Measurements from ENCODE around the gene SLC39A5. TPM values are rescaled to one million over a fixed set of nuclear protein-coding genes. Genes with fewer than 3 reads are reported as not detected.

The SLC39A5 gene
- total RNA-seq, 1 experiment from 2014 or later: not detected

- Histone ChIP-seq H3K4me1 (replicated peaks) (peaks cover 20% of the 10 kb centered on the region), H3K9me3 (replicated peaks) (no peaks in the 10 kb centered on the region), H3K27ac (peak within 1 kb of the TSS; percentile 77), H3K36me3 (no peaks in the 10 kb centered on the region; the same call in none of the 2 replicates), H3K27me3 (replicated peaks) (no peaks in the 10 kb centered on the region), H3K4me3 (peak within 1 kb of the TSS; percentile 56)
- peak; percentile 96 for DNase-seq (ENCODE audit: low read depth in 1 of 2, low spot score in 2 of 2)
Observed at GRCh38 chr12:56221757-56222530, 7.9 kb upstream of the SLC39A5 start, which contains the start of gene RNF41. RNF41 (minus strand) TSS chr12:56221922; CDS start chr12:56214047, 7,875 bp downstream.

GRCh38 chr12:56222531-56222895, 7.3 kb upstream of the SLC39A5 start:
- no peak for DNase-seq (ENCODE audit: low read depth in 1 of 2, low spot score in 2 of 2)
- Histone ChIP-seq H3K9me3 (replicated peaks) (no peaks in the 10 kb centered on the region), H3K4me1 (replicated peaks) (peaks cover 20% of the 10 kb centered on the region), H3K36me3 (no peaks in the 10 kb centered on the region; the same call in none of the 2 replicates), H3K27ac (peak overlapping the region; percentile 77), H3K4me3 (peak overlapping the region; percentile 56), H3K27me3 (replicated peaks) (no peaks in the 10 kb centered on the region)

- Histone ChIP-seq H3K4me3 (peak overlapping the region; percentile 48), H3K36me3 (no peaks in the 10 kb centered on the region; the same call in none of the 2 replicates), H3K9me3 (replicated peaks) (no peaks in the 10 kb centered on the region), H3K27ac (peak overlapping the region; percentile 32), H3K27me3 (replicated peaks) (no peaks in the 10 kb centered on the region), H3K4me1 (replicated peaks) (peaks cover 20% of the 10 kb centered on the region)
- DNase-seq (ENCODE audit: low read depth in 1 of 2, low spot score in 2 of 2): no peak
Observed at GRCh38 chr12:56223571-56224101, 6.2 kb upstream of the SLC39A5 start.

GRCh38 chr12:56224102-56224701, 5.6 kb upstream of the SLC39A5 start, which contains the start of gene NABP2:
NABP2 (plus strand) TSS chr12:56224342; CDS start chr12:56224857, 515 bp downstream.
- peak within 1 kb of the TSS; percentile 32 for H3K27ac ChIP-seq
- H3K4me3 ChIP-seq: peak within 1 kb of the TSS; percentile 48
- no peaks in the 10 kb centered on the region for H3K27me3 ChIP-seq (replicated peaks)
- H3K4me1 ChIP-seq (replicated peaks): peaks cover 20% of the 10 kb centered on the region
- H3K36me3 ChIP-seq: no peaks in the 10 kb centered on the region; the same call in none of the 2 replicates
- DNase-seq (ENCODE audit: low read depth in 1 of 2, low spot score in 2 of 2): peak; percentile 97 to 98
- no peaks in the 10 kb centered on the region for H3K9me3 ChIP-seq (replicated peaks)

GRCh38 chr12:56224954-56225353, 4.9 kb upstream of the SLC39A5 start:
- Histone ChIP-seq H3K4me3 (peak overlapping the region; percentile 48), H3K36me3 (no peaks in the 10 kb centered on the region; the same call in none of the 2 replicates), H3K27me3 (replicated peaks) (no peaks in the 10 kb centered on the region), H3K4me1 (replicated peaks) (peaks cover 20% of the 10 kb centered on the region), H3K9me3 (replicated peaks) (no peaks in the 10 kb centered on the region), H3K27ac (no peak overlapping the region)
- DNase-seq (ENCODE audit: low read depth in 1 of 2, low spot score in 2 of 2): no peak

GRCh38 chr12:56229082-56229481, 769 bp upstream of the SLC39A5 start:
- no peaks in the 10 kb centered on the region for H3K9me3 ChIP-seq (replicated peaks)
- no peaks in the 10 kb centered on the region for H3K36me3 ChIP-seq
- no peaks in the 10 kb centered on the region for H3K27me3 ChIP-seq (replicated peaks)
- no peak overlapping the region for H3K27ac ChIP-seq
- H3K4me3 ChIP-seq: no peak overlapping the region
- DNase-seq (ENCODE audit: low read depth in 1 of 2, low spot score in 2 of 2): no peak
- H3K4me1 ChIP-seq (replicated peaks): no peaks in the 10 kb centered on the region; the same call in 1 of the 2 replicates

- Histone ChIP-seq H3K27me3 (replicated peaks) (no peaks in the 10 kb centered on the region), H3K36me3 (no peaks in the 10 kb centered on the region), H3K27ac (no peak overlapping the region), H3K4me3 (no peak overlapping the region), H3K4me1 (replicated peaks) (no peaks in the 10 kb centered on the region), H3K9me3 (replicated peaks) (no peaks in the 10 kb centered on the region)
- no peak for DNase-seq (ENCODE audit: low read depth in 1 of 2, low spot score in 2 of 2)
Observed at GRCh38 chr12:56230432-56231183, 757 bp downstream of the SLC39A5 start.

- DNase-seq (ENCODE audit: low read depth in 1 of 2, low spot score in 2 of 2): no peak
- Histone ChIP-seq H3K27ac (no peak overlapping the region), H3K9me3 (replicated peaks) (no peaks in the 10 kb centered on the region), H3K27me3 (replicated peaks) (no peaks in the 10 kb centered on the region), H3K4me1 (replicated peaks) (no peaks in the 10 kb centered on the region), H3K4me3 (no peak overlapping the region), H3K36me3 (peaks cover 3% of the 10 kb centered on the region)
Observed at GRCh38 chr12:56231184-56231582, 1.3 kb downstream of the SLC39A5 start.

- peaks cover 36% of the 10 kb centered on the region for H3K36me3 ChIP-seq
- DNase-seq (ENCODE audit: low read depth in 1 of 2, low spot score in 2 of 2): no peak
- no peak overlapping the region for H3K27ac ChIP-seq
Observed at GRCh38 chr12:56234746-56235436, 5.0 kb downstream of the SLC39A5 start.

GRCh38 chr12:56236091-56236490, 6.2 kb downstream of the SLC39A5 start:
- Histone ChIP-seq H3K4me1 (replicated peaks) (no peaks in the 10 kb centered on the region), H3K4me3 (no peak overlapping the region), H3K27me3 (replicated peaks) (no peaks in the 10 kb centered on the region), H3K9me3 (replicated peaks) (no peaks in the 10 kb centered on the region), H3K27ac (no peak overlapping the region), H3K36me3 (peaks cover 46% of the 10 kb centered on the region)
- DNase-seq (ENCODE audit: low read depth in 1 of 2, low spot score in 2 of 2): no peak

More at GRCh38 chr12:56234746-56235436, 5.0 kb downstream of the SLC39A5 start:
- H3K4me1 ChIP-seq (replicated peaks): no peaks in the 10 kb centered on the region
- no peaks in the 10 kb centered on the region for H3K9me3 ChIP-seq (replicated peaks)
- no peaks in the 10 kb centered on the region for H3K27me3 ChIP-seq (replicated peaks)
- no peak overlapping the region for H3K4me3 ChIP-seq

GRCh38 chr12:56236985-56237384, 7.1 kb downstream of the SLC39A5 start:
- no peak overlapping the region for H3K27ac ChIP-seq
- H3K4me1 ChIP-seq (replicated peaks): no peaks in the 10 kb centered on the region
- H3K4me3 ChIP-seq: no peak overlapping the region
- no peak for DNase-seq (ENCODE audit: low read depth in 1 of 2, low spot score in 2 of 2)
- no peaks in the 10 kb centered on the region for H3K9me3 ChIP-seq (replicated peaks)
- peaks cover 55% of the 10 kb centered on the region for H3K36me3 ChIP-seq
- H3K27me3 ChIP-seq (replicated peaks): no peaks in the 10 kb centered on the region

- Histone ChIP-seq H3K36me3 (peaks cover 60% of the 10 kb centered on the region), H3K27me3 (replicated peaks) (no peaks in the 10 kb centered on the region), H3K27ac (no peak overlapping the region), H3K4me3 (no peak overlapping the region), H3K9me3 (replicated peaks) (no peaks in the 10 kb centered on the region), H3K4me1 (replicated peaks) (no peaks in the 10 kb centered on the region)
- no peak for DNase-seq (ENCODE audit: low read depth in 1 of 2, low spot score in 2 of 2)
Observed at GRCh38 chr12:56237552-56237951, 7.7 kb downstream of the SLC39A5 start.

Data from SJSA1 (cell line).